ENCODE data around the gene PDGFA. TPM values are rescaled to one million over a fixed set of nuclear protein-coding genes. Genes with fewer than 3 reads are reported as not detected.

PDGFA gene
- total and polyA plus RNA-seq, 12 donors = 14.3 to 38.5 (median 24.2) TPM

DNA sequence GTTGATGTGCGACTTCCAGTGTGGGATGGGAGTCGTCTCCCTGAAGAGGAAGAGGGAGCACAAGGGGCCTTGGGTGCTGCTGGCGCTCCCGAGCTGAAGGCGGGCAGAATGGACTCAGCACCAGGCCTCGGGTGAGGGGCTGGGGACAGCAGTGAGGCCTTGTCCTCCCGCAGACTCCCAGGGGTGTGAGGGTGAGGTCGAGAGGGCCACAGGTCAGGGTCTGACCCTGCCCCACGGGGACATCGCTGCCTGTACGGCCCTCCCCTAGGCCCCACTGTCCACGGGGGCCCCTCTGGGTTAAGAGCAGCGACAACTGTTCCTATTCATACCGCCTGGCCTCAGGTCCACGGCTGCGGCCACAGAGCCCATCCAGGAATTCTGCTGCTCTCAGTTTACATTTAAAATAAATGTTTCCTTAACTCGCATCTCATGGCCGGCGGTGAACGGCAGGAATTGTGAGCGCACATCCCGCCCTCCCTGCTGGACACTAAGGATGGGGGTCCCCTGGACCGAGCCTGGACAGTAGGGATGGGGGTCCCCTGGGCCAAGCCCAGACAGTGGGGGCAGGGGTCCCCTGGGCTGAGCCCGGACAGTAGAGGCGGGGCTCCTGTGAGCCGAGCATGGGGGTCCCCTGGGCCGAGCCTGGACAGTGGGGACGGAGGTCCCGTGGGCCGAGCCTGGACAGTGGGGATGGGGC, 61.7 kb downstream of the PDGFA start:
- peaks cover 0 to 22% (median 20%) of the 10 kb centered on the region in 7 donors for H3K27me3 ChIP-seq
- no peak overlapping the region for H3K27ac ChIP-seq
- 83 to 84% methylated on average over 30 of the region's 30 CpGs for WGBS, 2 donors
- peaks cover 6 to 27% (median 17%) of the 10 kb centered on the region in 9 donors for H3K4me1 ChIP-seq
- H3K36me3 ChIP-seq = no peaks in the 10 kb centered on the region
- H3K9me3 ChIP-seq = no peaks in the 10 kb centered on the region
- intact Hi-C loops (cut with DNase I) = no loop called here
- TF ChIP-seq, protein P1, sequence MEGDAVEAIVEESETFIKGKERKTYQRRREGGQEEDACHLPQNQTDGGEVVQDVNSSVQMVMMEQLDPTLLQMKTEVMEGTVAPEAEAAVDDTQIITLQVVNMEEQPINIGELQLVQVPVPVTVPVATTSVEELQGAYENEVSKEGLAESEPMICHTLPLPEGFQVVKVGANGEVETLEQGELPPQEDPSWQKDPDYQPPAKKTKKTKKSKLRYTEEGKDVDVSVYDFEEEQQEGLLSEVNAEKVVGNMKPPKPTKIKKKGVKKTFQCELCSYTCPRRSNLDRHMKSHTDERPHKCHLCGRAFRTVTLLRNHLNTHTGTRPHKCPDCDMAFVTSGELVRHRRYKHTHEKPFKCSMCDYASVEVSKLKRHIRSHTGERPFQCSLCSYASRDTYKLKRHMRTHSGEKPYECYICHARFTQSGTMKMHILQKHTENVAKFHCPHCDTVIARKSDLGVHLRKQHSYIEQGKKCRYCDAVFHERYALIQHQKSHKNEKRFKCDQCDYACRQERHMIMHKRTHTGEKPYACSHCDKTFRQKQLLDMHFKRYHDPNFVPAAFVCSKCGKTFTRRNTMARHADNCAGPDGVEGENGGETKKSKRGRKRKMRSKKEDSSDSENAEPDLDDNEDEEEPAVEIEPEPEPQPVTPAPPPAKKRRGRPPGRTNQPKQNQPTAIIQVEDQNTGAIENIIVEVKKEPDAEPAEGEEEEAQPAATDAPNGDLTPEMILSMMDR (IDR thresholded peaks at IDR 0.05) = no peak
- DNase-seq (no peak), ATAC-seq (peak in 1 of 8 donors; percentile 25)
- H3K4me3 ChIP-seq = no peak overlapping the region

DNA sequence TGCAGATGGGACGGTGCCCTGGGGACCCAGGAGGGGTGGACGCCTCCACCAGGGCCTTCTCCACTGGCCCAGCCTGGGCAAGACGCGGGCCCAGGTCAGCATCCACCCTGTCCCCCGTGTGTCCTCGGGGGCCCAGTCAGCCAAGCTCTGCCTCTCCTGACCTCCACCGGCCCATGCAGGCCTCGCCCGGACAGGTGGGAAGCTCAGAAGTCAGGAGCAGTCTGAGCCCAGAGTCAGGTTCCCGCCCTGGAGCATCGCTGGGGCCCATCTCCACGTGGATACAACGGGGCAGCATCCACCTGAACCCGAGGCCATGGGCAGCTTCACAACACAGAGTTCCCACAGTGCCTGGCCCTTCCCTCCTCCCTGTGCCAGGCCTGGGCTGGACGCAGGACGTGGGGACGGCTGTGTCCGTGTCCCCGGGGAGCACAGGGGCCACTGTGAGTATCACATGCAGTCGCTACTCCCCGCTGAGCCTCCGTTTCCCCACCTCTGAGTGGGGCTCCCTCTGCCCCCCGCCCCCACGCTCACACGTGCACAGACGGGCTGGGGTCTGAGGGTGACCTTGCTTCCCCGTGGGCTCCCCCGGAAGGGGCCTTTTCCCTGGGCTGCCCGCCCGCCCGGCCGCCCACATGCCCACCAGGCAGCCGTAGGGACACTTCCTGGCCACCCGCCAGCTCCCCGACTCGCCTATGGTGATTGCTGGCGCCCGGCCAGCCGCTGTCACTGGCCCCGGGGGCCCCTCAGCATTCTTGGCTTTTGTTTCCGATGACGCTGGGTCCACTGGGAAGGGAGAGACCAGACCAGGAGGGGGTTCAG, 64.3 kb downstream of the PDGFA start:
- H3K27me3 ChIP-seq = peaks cover 0 to 44% (median 39%) of the 10 kb centered on the region in 7 donors
- H3K36me3 ChIP-seq = no peaks in the 10 kb centered on the region
- ATAC-seq = peak; percentile 33 to 61 (median 45)
- H3K9me3 ChIP-seq = no peaks in the 10 kb centered on the region
- peak overlapping the region in 1 of 10 donors; percentile 8 for H3K4me3 ChIP-seq
- TF ChIP-seq, protein P1 (IDR thresholded peaks at IDR 0.05) = no peak
- 29 to 32% methylated on average over 42 of the region's 42 CpGs for WGBS, 2 donors
- peak; percentile 72 to 79 for DNase-seq
- H3K27ac ChIP-seq = peak overlapping the region in 1 of 10 donors; percentile 20
- intact Hi-C loops (cut with DNase I) = no loop called here
- peaks cover 6 to 31% (median 17%) of the 10 kb centered on the region in 9 donors for H3K4me1 ChIP-seq

DNA sequence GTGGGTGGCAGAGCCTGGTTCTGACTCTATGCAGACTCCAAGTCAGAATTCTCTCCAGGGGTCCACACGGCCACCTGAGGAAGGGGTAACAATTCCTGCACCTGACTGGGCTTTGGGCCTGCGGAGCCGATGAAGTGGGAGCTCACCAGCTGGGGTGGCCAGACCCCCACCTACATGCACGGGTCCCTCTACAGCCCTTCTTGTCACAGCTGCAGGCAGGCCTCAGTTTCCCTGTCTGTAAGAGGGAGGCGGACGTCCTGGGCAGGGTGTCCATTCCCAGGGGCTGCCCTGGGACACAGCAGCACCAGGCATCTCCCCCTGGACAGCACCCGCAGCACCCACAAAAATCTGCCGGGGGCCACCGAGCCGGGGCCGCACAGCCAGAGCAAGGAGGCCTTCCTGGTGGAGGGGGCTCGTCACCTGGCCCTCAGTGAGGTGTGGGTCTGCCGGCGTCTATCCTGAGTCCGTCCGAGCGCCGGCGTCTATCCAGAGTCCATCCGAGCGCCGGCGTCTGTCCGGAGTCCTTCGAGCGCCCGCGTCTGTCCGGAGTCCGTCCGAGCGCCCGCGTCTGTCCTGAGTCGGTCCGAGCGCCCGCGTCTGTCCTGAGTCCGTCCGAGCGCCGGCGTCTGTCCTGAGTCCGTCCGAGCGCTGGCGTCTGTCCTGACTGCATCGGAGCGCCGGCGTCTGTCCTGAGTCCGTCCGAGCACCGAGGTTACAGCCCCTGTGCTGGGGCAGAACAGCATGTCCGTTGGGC, 65.1 kb downstream of the PDGFA start:
- peaks cover 6 to 29% (median 17%) of the 10 kb centered on the region in 9 donors for H3K4me1 ChIP-seq
- H3K27ac ChIP-seq = no peak overlapping the region
- ATAC-seq (peak in 1 of 8 donors; percentile 10), DNase-seq (no peak)
- 89 to 91% methylated on average over 56 of the region's 56 CpGs for WGBS, 2 donors
- H3K9me3 ChIP-seq = no peaks in the 10 kb centered on the region
- TF ChIP-seq, protein P1 (IDR thresholded peaks at IDR 0.05) = no peak
- no peaks in the 10 kb centered on the region for H3K36me3 ChIP-seq
- intact Hi-C loops (cut with DNase I) = no loop called here
- H3K27me3 ChIP-seq = peaks cover 0 to 47% (median 40%) of the 10 kb centered on the region in 7 donors
- H3K4me3 ChIP-seq = no peak overlapping the region
